HCT116 (cell line): Measurements from ENCODE around the gene PACRG. TPM values are rescaled to one million over a fixed set of nuclear protein-coding genes. Genes with fewer than 3 reads are reported as not detected.

Experiments used
- ATAC-seq: fragments of 200-7000 bp; cut with Tn5 transposase; 2 replicates; pipeline ENCODE4 v1.9.1; 2020; ENCODE audit warnings: mild to moderate bottlenecking, moderate library complexity
- BruUV-seq: library from RNA; stranded (reverse); fragments of 400-500 nt; replicated peaks from 2 replicates; lab custom pipeline; 2021; lab: Mats Ljungman, UMichigan
- CTCF ChIA-PET: fragments of 300-600 bp; sonication (Branson Sonifier 250); formaldehyde crosslinking; loops from one replicate; lab custom pipeline; 2021; ENCODE audit warnings: antibody characterized with exemption; lab: Charles Lee
- POLR2A ChIA-PET: fragments of 300-600, 350-600 bp; sonication (Branson Sonifier 250); formaldehyde crosslinking; loops from one replicate; lab custom pipeline; 2021; ENCODE audit warnings: antibody characterized with exemption; lab: Charles Lee
- RAD21 ChIA-PET, 2 experiments: fragments of 300-600 bp; sonication (Branson Sonifier 250); formaldehyde crosslinking; loops; one replicate each; lab custom pipeline; 2023; ENCODE audit warnings: low total read pairs in 2 of 2; ENCODE audit not compliant: uncharacterized antibody in 2 of 2, unreplicated experiment in 2 of 2, low non-redundant PET in 1 of 2; lab: Charles Lee
- DNase-seq: peaks from one replicate; pipeline ENCODE4 v3.0.0-alpha.2; 2010; ENCODE audit warnings: low read depth, low spot score
- H2AFZ ChIP-seq: fragments of 200-600 bp; shearing (Covaris generic), sonication (generic); 2 replicates; pipeline ENCODE4 v1.6.1; 2017; ENCODE audit warnings: low read depth, mixed run types, mixed read lengths, antibody characterized with exemption, low read length; ENCODE audit not compliant: poor library complexity, severe bottlenecking
- H3K27ac ChIP-seq: 2 replicates; pipeline ENCODE4 v1.5.1; 2012; ENCODE audit warnings: low read depth, low read length
- H3K27me3 ChIP-seq: fragments of 200-600 bp; sonication (generic); 2 replicates; pipeline ENCODE4 v1.6.1; 2016; ENCODE audit warnings: mixed run types, low read length, mixed read lengths; ENCODE audit not compliant: insufficient read depth
- H3K36me3 ChIP-seq, 2 experiments: fragments of 200-500 bp in 1 of 2; fragments of 200-600 bp in 1 of 2; sonication (Bioruptor generic) in 1 of 2; sonication (generic) in 1 of 2; 2 replicates each; pipeline versions ENCODE4 v1.5.1 to v1.6.1; 2014 to 2016; ENCODE audit warnings: low read length in 2 of 2, inconsistent platforms in 1 of 2, mixed read lengths in 1 of 2, mixed run types in 1 of 2; ENCODE audit not compliant: insufficient read depth in 2 of 2, control insufficient read depth in 1 of 2
- H3K4me1 ChIP-seq, 2 experiments: fragments of 200-600 bp in 1 of 2; sonication (generic) in 1 of 2; 2 replicates each; pipeline versions ENCODE4 v1.5.1 to v1.6.1; 2012 to 2017; ENCODE audit warnings: low read length in 2 of 2, inconsistent platforms in 1 of 2, mild to moderate bottlenecking in 1 of 2, mixed read lengths in 1 of 2, mixed run types in 1 of 2, moderate library complexity in 1 of 2; ENCODE audit not compliant: insufficient read depth in 2 of 2, control insufficient read depth in 1 of 2
- H3K4me2 ChIP-seq: fragments of 200-600 bp; sonication (generic); 2 replicates; pipeline ENCODE4 v1.6.1; 2017; ENCODE audit warnings: mixed run types, low read length, mixed read lengths
- H3K4me3 ChIP-seq, 2 experiments: fragments of 200-600 bp in 1 of 2; sonication (generic) in 1 of 2; replicated peaks in 1 of 2; 2 replicates each; pipeline ENCODE4 v1.5.1; 2011 to 2016; ENCODE audit warnings: low read length in 2 of 2, control low read depth in 1 of 2, low read depth in 1 of 2, mild to moderate bottlenecking in 1 of 2, mixed read lengths in 1 of 2, mixed run types in 1 of 2
- H3K79me2 ChIP-seq: fragments of 200-600 bp; sonication (generic); 2 replicates; pipeline ENCODE4 v1.6.1; 2017; ENCODE audit warnings: mild to moderate bottlenecking, mixed run types, low read length, moderate library complexity, mixed read lengths; ENCODE audit not compliant: insufficient read depth
- H3K9ac ChIP-seq: fragments of 200-600 bp; sonication (generic); 2 replicates; pipeline ENCODE4 v1.6.1; 2016; ENCODE audit warnings: low read length, mixed read lengths
- H3K9me2 ChIP-seq: fragments of 200-600 bp; sonication (generic), shearing (Covaris generic); 2 replicates; pipeline ENCODE4 v1.6.1; 2017; ENCODE audit warnings: mixed run types, mild to moderate bottlenecking, moderate library complexity; ENCODE audit not compliant: insufficient read depth
- H3K9me3 ChIP-seq, 2 experiments: fragments of 200-500 bp in 1 of 2; fragments of 200-600 bp in 1 of 2; sonication (Bioruptor generic) in 1 of 2; sonication (generic) in 1 of 2; 2 replicates each; pipeline ENCODE4 v1.6.1; 2014 to 2017; ENCODE audit warnings: low read length in 2 of 2, mixed read lengths in 2 of 2, inconsistent platforms in 1 of 2, low read depth in 1 of 2, mild to moderate bottlenecking in 1 of 2, mixed run types in 1 of 2, moderate library complexity in 1 of 2; ENCODE audit not compliant: control insufficient read depth in 1 of 2, insufficient read depth in 1 of 2
- H4K20me1 ChIP-seq: fragments of 200-600 bp; sonication (generic), shearing (Covaris generic); 2 replicates; pipeline ENCODE4 v1.6.1; 2017; ENCODE audit warnings: mixed run types, mild to moderate bottlenecking, moderate library complexity; ENCODE audit not compliant: insufficient read depth
- CBX3 ChIP-seq: IDR thresholded peaks from 2 replicates; pipeline ENCODE4 v1.6.1; 2012; ENCODE audit warnings: low read depth
- ELF1 ChIP-seq: IDR thresholded peaks from 2 replicates; pipeline ENCODE4 v1.6.1; 2012; ENCODE audit warnings: low read depth, borderline replicate concordance
- EZH2 ChIP-seq: fragments of 200-600 bp; sonication (generic); IDR thresholded peaks from 2 replicates; pipeline ENCODE4 v1.6.1; 2017; ENCODE audit warnings: antibody characterized with exemption, mixed run types
- EZH2phosphoT487 ChIP-seq: fragments of 200-600 bp; IDR thresholded peaks from 2 replicates; pipeline ENCODE4 v1.6.1; 2018; ENCODE audit warnings: antibody characterized with exemption, borderline replicate concordance
- JUND ChIP-seq: IDR thresholded peaks from 2 replicates; pipeline ENCODE4 v1.6.1; 2012
- POLR2AphosphoS5 ChIP-seq: IDR thresholded peaks from 2 replicates; pipeline ENCODE4 v1.6.1; 2011; ENCODE audit warnings: mild to moderate bottlenecking, low read depth, low read length, moderate library complexity
- RAD21 ChIP-seq: IDR thresholded peaks from 2 replicates; pipeline ENCODE4 v1.6.1; 2012; ENCODE audit warnings: low read depth, mild to moderate bottlenecking
- SIN3A ChIP-seq: IDR thresholded peaks from 2 replicates; pipeline ENCODE4 v1.6.1; 2012; ENCODE audit warnings: low read depth
- ZNF274 ChIP-seq: fragments of 200-500 bp; sonication (Bioruptor generic); IDR thresholded peaks from 2 replicates; pipeline ENCODE4 v1.6.1; 2014; ENCODE audit warnings: mild to moderate bottlenecking, low read depth, low read length, inconsistent platforms
- intact Hi-C: fragments of 100-400 bp; cut with micrococcal nuclease; formaldehyde crosslinking; loops from 2 replicates; pipeline ENCODE4 v1.10.0; 2022
- total RNA-seq: library from RNA; stranded (reverse); gene quantifications from one replicate; pipeline ENCODE4 v1.2.1, GENCODE V29; 2021; ENCODE audit not compliant: unreplicated experiment
- TF ChIP-seq, protein P1 (sequence below): IDR thresholded peaks from 2 replicates; pipeline ENCODE4 v1.6.1; 2011; ENCODE audit warnings: mild to moderate bottlenecking, low read length, moderate library complexity; ENCODE audit not compliant: insufficient replicate concordance; ENCODE audit errors: extremely low read depth
- TF ChIP-seq, protein P2 (sequence below): IDR thresholded peaks from 2 replicates; pipeline ENCODE4 v1.6.1; 2012; ENCODE audit warnings: low read depth

PACRG gene
- total RNA-seq, 1 experiment from 2014 or later = 0.71 TPM

DNA sequence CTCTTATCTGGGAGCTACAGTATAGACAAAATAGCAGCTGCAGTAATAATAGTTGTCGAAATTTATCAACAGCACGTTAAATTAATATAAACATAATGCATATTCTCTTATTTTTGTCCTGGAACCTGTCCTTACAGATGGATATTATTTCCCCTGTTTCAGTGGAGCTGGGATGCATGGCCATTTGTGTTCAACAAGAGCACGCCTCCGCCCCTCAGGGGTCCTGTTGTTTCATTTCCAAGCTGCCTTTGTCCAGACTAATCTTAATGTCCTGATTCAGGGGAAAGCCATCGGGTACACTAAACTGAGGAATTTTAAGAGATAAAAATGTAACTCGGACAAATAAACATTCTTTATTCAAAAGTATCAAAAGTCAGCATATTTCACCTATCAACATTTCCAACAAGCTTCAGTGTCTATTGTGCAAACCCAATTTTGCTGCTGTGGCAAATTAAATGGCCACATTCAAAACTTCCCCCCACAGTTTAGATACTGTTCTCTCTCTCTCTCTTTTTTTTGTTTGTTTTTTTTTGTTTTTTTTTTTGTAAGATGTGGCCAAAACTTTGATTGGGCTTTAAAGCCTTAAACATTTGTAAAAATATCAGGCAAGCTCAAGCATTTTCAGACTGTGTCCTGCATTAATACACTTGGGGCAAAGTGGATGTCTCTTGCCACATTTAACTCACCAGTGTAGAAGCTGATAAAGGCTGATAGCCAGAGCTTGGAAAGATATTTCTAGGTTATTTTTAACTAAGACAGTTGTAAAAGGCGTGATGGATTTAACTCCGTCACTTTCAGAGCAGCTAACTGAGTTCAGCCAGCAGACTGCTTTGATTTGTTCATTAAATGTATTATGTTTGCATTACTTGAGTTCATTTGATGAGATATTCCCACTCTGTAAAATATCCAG lies 574.2 kb downstream of the PACRG start:
- Histone ChIP-seq H3K27ac (no peak overlapping the region), H3K4me2 (no peak overlapping the region), H3K36me3 (no peaks in the 10 kb centered on the region), H2AFZ (no peak overlapping the region), H3K79me2 (no peaks in the 10 kb centered on the region), H3K27me3 (no peaks in the 10 kb centered on the region), H4K20me1 (no peaks in the 10 kb centered on the region), H3K9ac (no peak overlapping the region)
- CTCF ChIA-PET = no interaction called here
- intact Hi-C loops = no loop called here
- ATAC-seq (no peak), DNase-seq (no peak)
- no TSS peak for BruUV-seq
- POLR2A ChIA-PET = no interaction called here
- TF ChIP-seq ELF1 (no peak), SIN3A (no peak), EZH2phosphoT487 (no peak), CBX3 (no peak), ZNF274 (no peak), RAD21 (no peak), JUND (no peak), POLR2AphosphoS5 (no peak), EZH2 (no peak)
- TF ChIP-seq, protein P1, sequence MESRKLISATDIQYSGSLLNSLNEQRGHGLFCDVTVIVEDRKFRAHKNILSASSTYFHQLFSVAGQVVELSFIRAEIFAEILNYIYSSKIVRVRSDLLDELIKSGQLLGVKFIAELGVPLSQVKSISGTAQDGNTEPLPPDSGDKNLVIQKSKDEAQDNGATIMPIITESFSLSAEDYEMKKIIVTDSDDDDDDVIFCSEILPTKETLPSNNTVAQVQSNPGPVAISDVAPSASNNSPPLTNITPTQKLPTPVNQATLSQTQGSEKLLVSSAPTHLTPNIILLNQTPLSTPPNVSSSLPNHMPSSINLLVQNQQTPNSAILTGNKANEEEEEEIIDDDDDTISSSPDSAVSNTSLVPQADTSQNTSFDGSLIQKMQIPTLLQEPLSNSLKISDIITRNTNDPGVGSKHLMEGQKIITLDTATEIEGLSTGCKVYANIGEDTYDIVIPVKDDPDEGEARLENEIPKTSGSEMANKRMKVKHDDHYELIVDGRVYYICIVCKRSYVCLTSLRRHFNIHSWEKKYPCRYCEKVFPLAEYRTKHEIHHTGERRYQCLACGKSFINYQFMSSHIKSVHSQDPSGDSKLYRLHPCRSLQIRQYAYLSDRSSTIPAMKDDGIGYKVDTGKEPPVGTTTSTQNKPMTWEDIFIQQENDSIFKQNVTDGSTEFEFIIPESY = no peak
- TF ChIP-seq, protein P2, sequence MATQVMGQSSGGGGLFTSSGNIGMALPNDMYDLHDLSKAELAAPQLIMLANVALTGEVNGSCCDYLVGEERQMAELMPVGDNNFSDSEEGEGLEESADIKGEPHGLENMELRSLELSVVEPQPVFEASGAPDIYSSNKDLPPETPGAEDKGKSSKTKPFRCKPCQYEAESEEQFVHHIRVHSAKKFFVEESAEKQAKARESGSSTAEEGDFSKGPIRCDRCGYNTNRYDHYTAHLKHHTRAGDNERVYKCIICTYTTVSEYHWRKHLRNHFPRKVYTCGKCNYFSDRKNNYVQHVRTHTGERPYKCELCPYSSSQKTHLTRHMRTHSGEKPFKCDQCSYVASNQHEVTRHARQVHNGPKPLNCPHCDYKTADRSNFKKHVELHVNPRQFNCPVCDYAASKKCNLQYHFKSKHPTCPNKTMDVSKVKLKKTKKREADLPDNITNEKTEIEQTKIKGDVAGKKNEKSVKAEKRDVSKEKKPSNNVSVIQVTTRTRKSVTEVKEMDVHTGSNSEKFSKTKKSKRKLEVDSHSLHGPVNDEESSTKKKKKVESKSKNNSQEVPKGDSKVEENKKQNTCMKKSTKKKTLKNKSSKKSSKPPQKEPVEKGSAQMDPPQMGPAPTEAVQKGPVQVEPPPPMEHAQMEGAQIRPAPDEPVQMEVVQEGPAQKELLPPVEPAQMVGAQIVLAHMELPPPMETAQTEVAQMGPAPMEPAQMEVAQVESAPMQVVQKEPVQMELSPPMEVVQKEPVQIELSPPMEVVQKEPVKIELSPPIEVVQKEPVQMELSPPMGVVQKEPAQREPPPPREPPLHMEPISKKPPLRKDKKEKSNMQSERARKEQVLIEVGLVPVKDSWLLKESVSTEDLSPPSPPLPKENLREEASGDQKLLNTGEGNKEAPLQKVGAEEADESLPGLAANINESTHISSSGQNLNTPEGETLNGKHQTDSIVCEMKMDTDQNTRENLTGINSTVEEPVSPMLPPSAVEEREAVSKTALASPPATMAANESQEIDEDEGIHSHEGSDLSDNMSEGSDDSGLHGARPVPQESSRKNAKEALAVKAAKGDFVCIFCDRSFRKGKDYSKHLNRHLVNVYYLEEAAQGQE = no peak
- TF ChIP-seq, all 23 proteins: peak for 0
- RAD21 ChIA-PET = no interaction called here
- H3K4me1 ChIP-seq = no peaks in the 10 kb centered on the region
- H3K4me3 ChIP-seq = no peak overlapping the region
- H3K9me3 ChIP-seq = peaks cover 0 to 3% of the 10 kb centered on the region in 2 experiments; a peak in 1 of 4 replicates
- no peaks in the 10 kb centered on the region for H3K9me2 ChIP-seq
